ENCODE results near the gene RANBP9. TPM values are rescaled to one million over a fixed set of nuclear protein-coding genes. Genes with fewer than 3 reads are reported as not detected.

Gene RANBP9
- total and polyA plus RNA-seq, 9 of the 15 experiments (the other 6 are each of a cell fraction or from before 2014, with no cell fraction given) = 27.5 to 130 (median 61.5) TPM

DNA sequence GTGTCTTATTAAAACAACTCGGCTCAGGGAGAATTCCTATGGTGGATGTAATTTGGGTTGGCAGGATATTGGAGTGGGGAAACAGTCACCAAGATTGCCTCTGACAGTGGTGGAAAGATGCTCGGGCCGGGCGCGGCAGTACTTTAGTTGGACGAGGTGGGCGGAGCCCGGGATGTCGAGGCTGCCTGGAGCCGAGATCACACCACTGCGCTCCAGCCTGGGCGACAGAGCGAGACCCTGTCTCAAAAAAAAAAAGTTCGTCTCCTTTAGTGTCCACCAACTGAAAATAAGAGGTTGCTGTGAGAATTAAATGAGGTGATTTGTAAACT, 95.9 kb downstream of the RANBP9 start:
- peak; percentile 41 to 79 (median 49) for DNase-seq (ENCODE audit: extremely low read depth in 1 of 4, low spot score in 3 of 4)
- Histone ChIP-seq H3K9ac (ENCODE audit: insufficient read depth in 1 of 2, low read depth in 2 of 2, low read length in 2 of 2) (peak overlapping the region; percentile 95 to 97), H3K79me2 (ENCODE audit: control insufficient read depth, insufficient read depth, low read length) (peaks cover 59% of the 10 kb centered on the region), H3K9me3 (replicated peaks; ENCODE audit: control insufficient read depth, insufficient read depth, low read depth, low read length) (no peaks in the 10 kb centered on the region), H3K27me3 (ENCODE audit: control insufficient read depth in 2 of 2, insufficient read depth in 2 of 2, low read length in 2 of 2) (no peaks in the 10 kb centered on the region), H3K4me1 (replicated peaks in 1 of 2; ENCODE audit: control insufficient read depth in 2 of 2, insufficient read depth in 2 of 2, low read length in 2 of 2) (peaks cover 11 to 25% of the 10 kb centered on the region in 2 experiments), H3K27ac (ENCODE audit: extremely low read depth, low read depth, low read length) (peak overlapping the region; percentile 92), H2AFZ (ENCODE audit: low read depth, low read length) (peak overlapping the region; percentile 81), H3K36me3 (ENCODE audit: control insufficient read depth, insufficient read depth, low read length) (peaks cover 48% of the 10 kb centered on the region), H3K4me2 (ENCODE audit: insufficient read depth, low read length) (peak overlapping the region; percentile 93), H4K20me1 (replicated peaks; ENCODE audit: control insufficient read depth, insufficient read depth, low read length) (0 out of 2 replicates have a peak, but pooled peaks cover 8% of the 10 kb centered on the region), H3K4me3 (peak overlapping the region; percentile 80), H3K9me1 (ENCODE audit: control insufficient read depth, insufficient read depth, low read length) (no peaks in the 10 kb centered on the region)
- ChIA-PET POLR2A (interaction anchor here (0.6 to 4.9 kb wide), 27 partner anchors 9 to 297 kb away, joined by 3 to 31 read pairs (median 4); partner anchors contain the start of genes RANBP9 and SIRT5), CTCF (ENCODE audit: low intra/inter-chr PET ratio) (no interaction called here)
- in situ Hi-C loops (cut with MboI) (no loop called here), intact Hi-C loops (cut with micrococcal nuclease) (loop anchor here (2.0 to 5.0 kb wide), 3 partner anchors 41 to 95 kb away; partner anchors contain the start of genes RANBP9 and SIRT5)
- peak; percentile 77 for ATAC-seq
- under 1% methylated on average over 14 of the region's 14 CpGs for WGBS (ENCODE audit: insufficient coverage, low coverage, missing lambda C conversion rate)
- TF ChIP-seq CREM (IDR thresholded peaks at IDR 0.05; ENCODE audit: low read depth) (no peak), NFRKB (IDR thresholded peaks at IDR 0.05; ENCODE audit: low read depth) (no peak), SMARCA4 (IDR thresholded peaks at IDR 0.05) (0 out of 2 replicates have a peak, but pooled peaks have one; percentile 9), RAD21 (CRISPR knock-in tag; conservative IDR thresholded peaks at IDR 0.05 in 1 of 2, IDR thresholded peaks at IDR 0.05 in 1 of 2) (peak in 1 of 2 experiments; percentile 3; a peak in 1 of 4 replicates), ZNF121 (CRISPR knock-in tag; conservative IDR thresholded peaks at IDR 0.05) (peak; percentile 77), NR3C1 (CRISPR knock-in tag; IDR thresholded peaks at IDR 0.05) (0 out of 2 replicates have a peak, but pooled peaks have one; percentile 11), KLF13 (tag; IDR thresholded peaks at IDR 0.05; ENCODE audit: borderline replicate concordance, low read depth) (peak; percentile 77; the same call in 1 of the 2 replicates), GTF2E2 (tag; IDR thresholded peaks at IDR 0.05) (peak; percentile 14)
- TF ChIP-seq, protein P1, sequence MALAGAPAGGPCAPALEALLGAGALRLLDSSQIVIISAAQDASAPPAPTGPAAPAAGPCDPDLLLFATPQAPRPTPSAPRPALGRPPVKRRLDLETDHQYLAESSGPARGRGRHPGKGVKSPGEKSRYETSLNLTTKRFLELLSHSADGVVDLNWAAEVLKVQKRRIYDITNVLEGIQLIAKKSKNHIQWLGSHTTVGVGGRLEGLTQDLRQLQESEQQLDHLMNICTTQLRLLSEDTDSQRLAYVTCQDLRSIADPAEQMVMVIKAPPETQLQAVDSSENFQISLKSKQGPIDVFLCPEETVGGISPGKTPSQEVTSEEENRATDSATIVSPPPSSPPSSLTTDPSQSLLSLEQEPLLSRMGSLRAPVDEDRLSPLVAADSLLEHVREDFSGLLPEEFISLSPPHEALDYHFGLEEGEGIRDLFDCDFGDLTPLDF (CRISPR knock-in tag; IDR thresholded peaks at IDR 0.05) = no peak
- no peak for FAIRE-seq
- no TSS peak for BruUV-seq (replicated peaks)

All from K562 (cell line).